GM21529 (cell line): ENCODE measurements around the gene ZNF488.

Experiments used
- ATAC-seq: cut with Tn5 transposase; IDR thresholded peaks from one replicate; pipeline ENCODE4 v1.9.1; 2021; ENCODE audit not compliant: unreplicated experiment

Gene ZNF488

GRCh38 chr10:47332371-47332770, 51.7 kb downstream of the ZNF488 start:
- ATAC-seq = no peak

GRCh38 chr10:47331954-47332353, 52.1 kb downstream of the ZNF488 start:
- ATAC-seq = no peak

- no peak for ATAC-seq
Observed at GRCh38 chr10:47331491-47331890, 52.6 kb downstream of the ZNF488 start.

GRCh38 chr10:47330804-47331203, 53.3 kb downstream of the ZNF488 start:
- no peak for ATAC-seq

DNA sequence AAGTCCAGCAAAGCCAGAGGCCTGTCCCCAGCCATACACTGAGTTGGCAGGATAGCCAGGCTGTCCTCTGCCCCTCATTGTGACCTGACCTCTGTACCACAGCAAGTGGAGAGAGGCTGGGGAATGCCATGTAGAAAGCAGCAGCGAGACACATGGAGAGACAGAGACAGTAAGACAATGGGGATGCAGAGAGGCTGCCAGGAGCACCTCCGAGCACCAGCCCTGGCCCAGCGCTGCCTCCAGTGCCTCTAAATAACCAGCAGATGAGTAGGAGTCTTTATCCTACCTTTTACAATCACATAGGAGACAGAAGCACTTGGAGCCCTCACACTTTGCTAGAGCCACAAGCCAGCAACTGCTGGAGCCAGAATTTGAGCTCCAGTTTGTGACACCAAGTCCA, 53.7 kb downstream of the ZNF488 start:
- ATAC-seq = no peak

DNA sequence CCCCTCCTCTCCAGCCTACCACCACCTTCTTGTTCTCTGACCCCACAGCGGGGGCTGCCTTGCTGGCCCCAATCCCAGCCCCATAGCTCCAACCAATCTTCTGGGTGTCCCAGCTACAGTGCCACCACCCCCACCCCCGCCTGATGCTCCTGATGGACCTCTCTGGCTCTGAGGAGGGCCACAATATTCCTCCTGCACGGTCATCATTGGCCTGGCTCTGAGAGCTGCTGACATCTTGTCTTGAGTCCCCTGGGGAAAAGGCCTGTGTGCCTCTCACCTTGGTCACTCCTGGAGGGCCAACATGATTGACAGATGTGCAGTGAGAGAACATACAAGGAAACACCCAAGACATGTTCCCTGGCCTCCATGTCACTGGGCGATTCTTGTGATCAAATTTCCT, 54.2 kb downstream of the ZNF488 start:
- no peak for ATAC-seq

- no peak for ATAC-seq
Observed at GRCh38 chr10:47326927-47327330, 57.2 kb downstream of the ZNF488 start.

GRCh38 chr10:47326306-47326926, 57.7 kb downstream of the ZNF488 start:
- ATAC-seq = no peak

- no peak for ATAC-seq
Observed at GRCh38 chr10:47325303-47326291, 58.5 kb downstream of the ZNF488 start.

- no peak for ATAC-seq
Observed at GRCh38 chr10:47323636-47324296, 60.3 kb downstream of the ZNF488 start.

DNA sequence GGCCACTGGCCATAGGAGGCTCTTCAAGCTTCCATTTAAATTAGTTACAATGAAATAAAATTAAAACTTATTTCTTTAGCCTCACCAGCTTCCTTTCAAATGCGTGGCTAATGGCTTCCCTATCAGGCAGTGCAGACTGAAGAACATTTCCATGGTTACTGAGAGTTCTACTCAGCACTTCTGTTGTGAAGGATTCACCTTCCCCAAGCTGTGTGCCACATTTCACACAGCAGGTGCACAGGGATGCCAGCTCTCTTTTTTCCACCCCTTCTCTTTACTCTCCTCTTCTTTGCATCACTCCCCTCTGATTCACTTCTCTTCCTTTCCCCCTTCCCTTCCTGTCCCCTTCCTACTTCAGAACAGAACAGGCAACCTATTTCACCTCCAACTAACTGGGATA, 61.0 kb downstream of the ZNF488 start:
- no peak for ATAC-seq

DNA sequence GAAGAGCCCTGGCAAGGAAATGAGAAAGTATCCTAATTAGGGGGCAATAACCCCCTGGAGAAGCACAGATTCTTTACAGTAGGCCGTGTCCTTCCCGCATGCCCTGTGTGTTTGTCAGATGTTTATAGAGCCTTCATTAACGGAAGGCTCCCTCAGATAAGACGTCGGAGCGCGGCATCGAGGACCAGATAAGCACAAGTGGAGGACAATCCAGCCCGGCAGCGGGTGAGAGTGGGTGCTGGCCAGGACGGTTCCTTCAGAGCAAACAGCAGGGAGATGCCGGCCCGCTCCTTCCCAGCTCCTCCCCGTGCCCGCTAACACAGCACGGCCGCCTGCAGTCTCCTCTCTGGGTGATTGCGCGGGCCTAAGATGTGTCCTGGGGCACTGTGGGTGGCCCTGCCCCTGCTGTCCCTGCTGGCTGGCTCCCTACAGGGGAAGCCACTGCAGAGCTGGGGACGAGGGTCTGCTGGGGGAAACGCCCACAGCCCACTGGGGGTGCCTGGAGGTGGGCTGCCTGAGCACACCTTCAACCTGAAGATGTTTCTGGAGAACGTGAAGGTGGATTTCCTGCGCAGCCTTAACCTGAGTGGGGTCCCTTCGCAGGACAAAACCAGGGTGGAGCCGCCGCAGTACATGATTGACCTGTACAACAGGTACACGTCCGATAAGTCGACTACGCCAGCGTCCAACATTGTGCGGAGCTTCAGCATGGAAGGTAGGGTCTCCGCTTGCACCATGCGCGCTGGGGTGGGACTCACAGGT, 61.6 kb downstream of the ZNF488 start, which contains the start of gene GDF2:
GDF2 (plus strand) TSS at position 155 of the 762 bp plus-strand sequence; CDS start at position 370, 215 bp downstream.
- ATAC-seq = no peak

GRCh38 chr10:47321521-47322195, 62.4 kb downstream of the ZNF488 start:
- no peak for ATAC-seq

DNA sequence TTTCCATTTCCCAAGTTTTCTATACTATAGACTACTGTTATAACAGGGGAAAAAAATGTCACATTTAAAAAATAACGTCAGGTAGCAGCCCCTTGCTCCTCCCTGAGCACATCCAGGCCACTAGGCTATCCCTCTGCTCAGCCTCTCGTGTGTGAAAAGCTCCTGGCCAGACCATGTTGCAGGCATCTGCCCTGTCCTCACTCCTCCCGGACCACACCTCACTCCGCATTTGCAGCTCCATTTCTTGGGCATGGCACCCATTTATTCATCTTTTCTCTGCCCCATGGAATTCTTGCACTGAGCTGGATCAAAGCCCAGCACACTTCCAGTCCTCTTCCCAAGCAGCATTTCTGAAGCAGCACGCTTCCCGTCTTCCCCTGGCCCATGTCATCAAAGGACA, 63.3 kb downstream of the ZNF488 start:
- no peak for ATAC-seq

DNA sequence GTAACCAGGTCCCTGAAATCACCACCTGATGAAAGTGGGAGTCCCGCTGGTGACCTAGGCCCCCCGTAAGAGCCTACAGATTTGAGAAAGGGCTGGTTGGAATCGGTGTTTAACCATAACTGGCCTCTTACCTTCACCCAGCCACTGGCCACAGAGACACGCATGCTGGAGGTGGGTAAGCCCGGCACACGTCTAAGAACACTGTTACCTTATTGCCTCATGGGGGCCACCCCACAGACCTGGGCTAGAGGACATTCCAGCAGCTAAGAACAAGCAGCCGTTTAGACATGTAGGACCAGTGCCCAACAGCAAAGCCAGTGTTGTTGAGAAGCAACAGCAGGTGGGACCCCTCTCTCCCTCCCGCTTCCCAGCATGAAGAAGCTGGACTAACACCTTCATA, 64.3 kb downstream of the ZNF488 start:
- ATAC-seq = no peak

- no peak for ATAC-seq
Observed at GRCh38 chr10:47318706-47319105, 65.4 kb downstream of the ZNF488 start.

DNA sequence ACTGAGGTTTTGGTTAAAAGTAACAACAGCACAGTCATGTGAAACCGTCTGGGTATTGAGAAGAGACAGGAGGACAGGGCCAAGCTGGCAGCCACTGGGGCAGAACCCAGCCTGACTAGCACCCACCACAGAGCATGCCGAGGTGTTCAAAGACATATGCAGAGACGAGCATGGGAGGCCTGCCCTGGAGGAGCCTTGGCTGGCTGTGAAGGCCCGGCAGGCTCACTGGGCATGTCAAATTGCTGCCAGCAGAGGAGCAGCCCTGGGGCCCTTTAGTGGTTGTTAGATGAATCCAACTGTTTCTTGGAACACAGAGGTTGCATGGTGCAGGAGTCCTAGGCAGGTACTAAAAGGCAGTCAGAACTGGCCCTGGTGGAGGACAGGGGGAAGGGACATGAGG, 66.8 kb downstream of the ZNF488 start:
- ATAC-seq = no peak

DNA sequence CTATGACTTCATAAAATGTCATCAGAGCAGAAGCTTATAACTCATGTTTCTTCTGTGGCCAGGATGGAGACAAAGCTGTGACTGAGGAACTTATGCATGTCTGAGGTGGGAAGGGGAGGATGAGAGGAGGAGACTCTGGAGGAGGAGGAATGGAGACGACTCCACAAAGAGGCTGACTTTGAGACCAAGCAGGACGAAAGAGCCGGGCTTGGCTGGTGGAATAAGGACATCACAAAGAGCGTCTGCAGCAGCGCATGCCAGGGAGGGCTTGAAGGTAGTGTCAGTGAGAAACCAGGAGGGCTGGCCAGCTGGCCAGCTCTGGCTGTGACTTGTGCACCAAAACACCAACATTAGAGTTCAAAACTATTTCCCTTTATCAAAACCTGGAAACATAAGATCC, 68.0 kb downstream of the ZNF488 start:
- no peak for ATAC-seq
